ENCODE results near the gene ABCB1. TPM values are rescaled to one million over a fixed set of nuclear protein-coding genes. Genes with fewer than 3 reads are reported as not detected.

The ABCB1 gene
- total RNA-seq, 2 experiments from 2014 or later: 10.6 to 12.2 TPM

DNA sequence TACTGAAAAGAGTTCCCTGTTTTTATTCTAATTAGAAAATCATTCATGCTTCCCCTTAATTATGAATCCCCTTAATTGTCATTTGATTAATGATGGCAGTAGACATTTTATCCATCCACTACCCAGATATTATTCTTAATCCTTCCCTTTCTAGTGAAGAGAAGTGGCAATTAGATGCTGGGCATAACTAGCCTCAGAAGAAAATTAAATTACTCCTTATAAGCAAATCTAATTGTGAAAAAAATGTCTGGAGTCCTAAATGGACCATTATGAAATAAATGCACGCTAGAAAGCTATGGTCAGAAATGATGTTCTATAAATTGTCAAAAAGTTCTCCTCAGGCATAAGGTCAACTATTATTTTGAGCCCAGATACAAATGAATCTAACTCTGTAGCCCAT, 4.5 kb downstream of the ABCB1 start:
- Histone ChIP-seq H3K9me3 (ENCODE audit: control insufficient read depth in 1 of 2, insufficient read depth in 1 of 2, low read length in 2 of 2) (peaks cover 0 to 7% of the 10 kb centered on the region in 2 experiments), H3K4me3 (ENCODE audit: low read length) (no peak overlapping the region), H3K36me3 (ENCODE audit: insufficient read depth, low read length) (no peaks in the 10 kb centered on the region), H3K27me3 (ENCODE audit: control insufficient read depth in 1 of 2, insufficient read depth in 2 of 2, low read length in 2 of 2) (peaks cover 0 to 7% of the 10 kb centered on the region in 2 experiments), H3K27ac (ENCODE audit: low read depth in 1 of 2, low read length in 2 of 2) (no peak overlapping the region), H3K4me1 (ENCODE audit: insufficient read depth, low read length) (peaks cover 19% of the 10 kb centered on the region)
- Mint-ChIP-seq H3K9me3 (no peaks in the 10 kb centered on the region), H3K4me1 (ENCODE audit: low read depth) (peaks cover 35% of the 10 kb centered on the region), H3K27ac (no peak overlapping the region), H3K36me3 (ENCODE audit: low read depth) (no peaks in the 10 kb centered on the region), H3K4me3 (no peak overlapping the region), H3K27me3 (peaks cover 6% of the 10 kb centered on the region)
- DNase-seq: no peak
- ChIA-PET CTCF (no interaction called here), POLR2A (no interaction called here)
- TF ChIP-seq, protein P1, sequence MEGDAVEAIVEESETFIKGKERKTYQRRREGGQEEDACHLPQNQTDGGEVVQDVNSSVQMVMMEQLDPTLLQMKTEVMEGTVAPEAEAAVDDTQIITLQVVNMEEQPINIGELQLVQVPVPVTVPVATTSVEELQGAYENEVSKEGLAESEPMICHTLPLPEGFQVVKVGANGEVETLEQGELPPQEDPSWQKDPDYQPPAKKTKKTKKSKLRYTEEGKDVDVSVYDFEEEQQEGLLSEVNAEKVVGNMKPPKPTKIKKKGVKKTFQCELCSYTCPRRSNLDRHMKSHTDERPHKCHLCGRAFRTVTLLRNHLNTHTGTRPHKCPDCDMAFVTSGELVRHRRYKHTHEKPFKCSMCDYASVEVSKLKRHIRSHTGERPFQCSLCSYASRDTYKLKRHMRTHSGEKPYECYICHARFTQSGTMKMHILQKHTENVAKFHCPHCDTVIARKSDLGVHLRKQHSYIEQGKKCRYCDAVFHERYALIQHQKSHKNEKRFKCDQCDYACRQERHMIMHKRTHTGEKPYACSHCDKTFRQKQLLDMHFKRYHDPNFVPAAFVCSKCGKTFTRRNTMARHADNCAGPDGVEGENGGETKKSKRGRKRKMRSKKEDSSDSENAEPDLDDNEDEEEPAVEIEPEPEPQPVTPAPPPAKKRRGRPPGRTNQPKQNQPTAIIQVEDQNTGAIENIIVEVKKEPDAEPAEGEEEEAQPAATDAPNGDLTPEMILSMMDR (IDR thresholded peaks at IDR 0.05): no peak
- intact Hi-C loops (cut with DNase I, micrococcal nuclease): no loop called here
- no peak for ATAC-seq (ENCODE audit: poor library complexity)

DNA sequence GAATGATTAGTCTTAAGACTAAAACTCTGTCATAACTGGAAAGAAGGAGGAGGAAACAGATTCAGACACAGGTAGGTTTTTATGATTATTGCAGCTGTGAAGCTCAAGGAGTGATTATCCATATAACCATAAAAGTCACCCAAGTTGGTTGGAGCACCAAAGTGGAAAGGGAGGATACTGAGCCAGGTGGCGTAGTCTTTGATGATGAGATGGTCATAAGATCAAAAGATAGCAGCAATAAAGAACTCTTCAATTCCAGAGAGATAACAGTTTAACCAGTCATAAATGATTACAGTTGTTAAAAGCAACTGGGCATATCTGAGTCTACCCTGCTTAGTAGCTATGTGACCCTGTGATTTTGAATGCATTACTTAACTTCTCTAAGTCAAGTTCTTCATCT, 8.4 kb downstream of the ABCB1 start:
- ATAC-seq (ENCODE audit: poor library complexity) (no peak), DNase-seq (no peak)
- TF ChIP-seq, protein P1 (IDR thresholded peaks at IDR 0.05): no peak
- H3K27me3 ChIP-seq (ENCODE audit: control insufficient read depth in 1 of 2, insufficient read depth in 2 of 2, low read length in 2 of 2): no peaks in the 10 kb centered on the region
- no peak overlapping the region for H3K4me3 ChIP-seq (ENCODE audit: low read length)
- no peaks in the 10 kb centered on the region for H3K36me3 Mint-ChIP-seq (ENCODE audit: low read depth)
- peaks cover 14% of the 10 kb centered on the region for H3K4me1 Mint-ChIP-seq (ENCODE audit: low read depth)
- H3K27ac ChIP-seq (ENCODE audit: low read depth in 1 of 2, low read length in 2 of 2): no peak overlapping the region
- peaks cover 15% of the 10 kb centered on the region for H3K4me1 ChIP-seq (ENCODE audit: insufficient read depth, low read length)
- ChIA-PET POLR2A (no interaction called here), CTCF (no interaction called here)
- no peaks in the 10 kb centered on the region for H3K27me3 Mint-ChIP-seq
- no peaks in the 10 kb centered on the region for H3K9me3 Mint-ChIP-seq
- no peaks in the 10 kb centered on the region for H3K36me3 ChIP-seq (ENCODE audit: insufficient read depth, low read length)
- intact Hi-C loops (cut with DNase I, micrococcal nuclease): no loop called here
- H3K27ac Mint-ChIP-seq: no peak overlapping the region
- no peaks in the 10 kb centered on the region for H3K9me3 ChIP-seq (ENCODE audit: control insufficient read depth in 1 of 2, insufficient read depth in 1 of 2, low read length in 2 of 2)
- H3K4me3 Mint-ChIP-seq: no peak overlapping the region

DNA sequence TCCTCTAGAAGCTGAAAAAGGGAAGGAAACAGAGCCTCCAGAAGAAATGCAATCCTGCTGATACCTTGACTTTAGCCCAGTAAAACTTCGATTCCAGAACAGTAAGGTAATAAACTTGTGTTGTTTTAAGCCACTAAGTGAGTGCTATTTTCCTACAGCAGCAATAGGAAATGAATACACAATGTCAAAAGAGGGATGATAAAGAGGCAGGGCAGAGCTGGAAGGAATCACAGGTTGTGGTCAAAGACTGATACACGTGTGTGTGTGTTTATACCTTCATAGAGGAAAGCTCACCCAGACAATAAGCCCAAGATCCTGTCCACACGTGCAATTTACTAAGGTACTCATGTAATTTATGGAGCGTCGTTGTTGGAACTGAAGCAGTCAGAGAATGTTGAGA, 9.5 kb downstream of the ABCB1 start:
- H3K27me3 ChIP-seq (ENCODE audit: control insufficient read depth in 1 of 2, insufficient read depth in 2 of 2, low read length in 2 of 2): no peaks in the 10 kb centered on the region
- no peaks in the 10 kb centered on the region for H3K36me3 ChIP-seq (ENCODE audit: insufficient read depth, low read length)
- ChIA-PET CTCF (no interaction called here), POLR2A (interaction anchor here (1.5 kb wide), 1 partner anchor 9 kb away, joined by 4 read pairs; the partner anchor contains the start of gene ABCB1)
- TF ChIP-seq, protein P1 (IDR thresholded peaks at IDR 0.05): no peak
- no peak for DNase-seq
- no peak for ATAC-seq (ENCODE audit: poor library complexity)
- Mint-ChIP-seq H3K27me3 (no peaks in the 10 kb centered on the region), H3K36me3 (ENCODE audit: low read depth) (no peaks in the 10 kb centered on the region), H3K27ac (no peak overlapping the region), H3K4me3 (no peak overlapping the region), H3K9me3 (no peaks in the 10 kb centered on the region), H3K4me1 (ENCODE audit: low read depth) (peaks cover 17% of the 10 kb centered on the region)
- no peaks in the 10 kb centered on the region for H3K9me3 ChIP-seq (ENCODE audit: control insufficient read depth in 1 of 2, insufficient read depth in 1 of 2, low read length in 2 of 2)
- peak overlapping the region in 1 of 2 donors; percentile 14 for H3K27ac ChIP-seq (ENCODE audit: low read depth in 1 of 2, low read length in 2 of 2)
- H3K4me1 ChIP-seq (ENCODE audit: insufficient read depth, low read length): peaks cover 18% of the 10 kb centered on the region
- no peak overlapping the region for H3K4me3 ChIP-seq (ENCODE audit: low read length)
- intact Hi-C loops (cut with DNase I, micrococcal nuclease): no loop called here
